ENCODE results near the gene EPHB6.

DNA sequence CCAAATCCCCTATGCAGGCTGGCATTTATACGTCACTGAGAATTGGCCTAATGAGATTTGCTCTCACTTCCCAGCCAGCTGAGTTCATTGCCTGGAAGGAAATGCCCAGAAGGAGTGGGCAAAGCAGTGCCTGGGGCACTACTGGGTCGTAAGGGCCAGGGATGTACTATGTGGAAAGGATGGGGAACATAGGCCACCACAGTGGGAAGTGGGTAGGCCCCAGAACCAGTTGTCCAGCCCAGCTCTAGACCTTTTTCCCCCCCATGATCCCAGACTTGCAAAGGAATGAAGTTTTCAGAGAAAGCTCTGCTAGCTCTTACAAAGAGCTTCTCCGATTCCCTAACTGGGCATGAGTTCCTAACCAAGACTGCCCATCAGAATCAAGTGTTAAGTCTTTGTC, 64.8 kb downstream of the EPHB6 start:
- TF ChIP-seq, protein P1, sequence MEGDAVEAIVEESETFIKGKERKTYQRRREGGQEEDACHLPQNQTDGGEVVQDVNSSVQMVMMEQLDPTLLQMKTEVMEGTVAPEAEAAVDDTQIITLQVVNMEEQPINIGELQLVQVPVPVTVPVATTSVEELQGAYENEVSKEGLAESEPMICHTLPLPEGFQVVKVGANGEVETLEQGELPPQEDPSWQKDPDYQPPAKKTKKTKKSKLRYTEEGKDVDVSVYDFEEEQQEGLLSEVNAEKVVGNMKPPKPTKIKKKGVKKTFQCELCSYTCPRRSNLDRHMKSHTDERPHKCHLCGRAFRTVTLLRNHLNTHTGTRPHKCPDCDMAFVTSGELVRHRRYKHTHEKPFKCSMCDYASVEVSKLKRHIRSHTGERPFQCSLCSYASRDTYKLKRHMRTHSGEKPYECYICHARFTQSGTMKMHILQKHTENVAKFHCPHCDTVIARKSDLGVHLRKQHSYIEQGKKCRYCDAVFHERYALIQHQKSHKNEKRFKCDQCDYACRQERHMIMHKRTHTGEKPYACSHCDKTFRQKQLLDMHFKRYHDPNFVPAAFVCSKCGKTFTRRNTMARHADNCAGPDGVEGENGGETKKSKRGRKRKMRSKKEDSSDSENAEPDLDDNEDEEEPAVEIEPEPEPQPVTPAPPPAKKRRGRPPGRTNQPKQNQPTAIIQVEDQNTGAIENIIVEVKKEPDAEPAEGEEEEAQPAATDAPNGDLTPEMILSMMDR (IDR thresholded peaks at IDR 0.05): no peak
- no peak for TF ChIP-seq MXI1 (IDR thresholded peaks at IDR 0.05; ENCODE audit: low read depth, low read length)
- TF ChIP-seq, protein P2, sequence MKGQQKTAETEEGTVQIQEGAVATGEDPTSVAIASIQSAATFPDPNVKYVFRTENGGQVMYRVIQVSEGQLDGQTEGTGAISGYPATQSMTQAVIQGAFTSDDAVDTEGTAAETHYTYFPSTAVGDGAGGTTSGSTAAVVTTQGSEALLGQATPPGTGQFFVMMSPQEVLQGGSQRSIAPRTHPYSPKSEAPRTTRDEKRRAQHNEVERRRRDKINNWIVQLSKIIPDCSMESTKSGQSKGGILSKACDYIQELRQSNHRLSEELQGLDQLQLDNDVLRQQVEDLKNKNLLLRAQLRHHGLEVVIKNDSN (IDR thresholded peaks at IDR 0.05; ENCODE audit: borderline replicate concordance, low read depth): no peak
